ENCODE measurements around the gene TCN1.

TCN1 gene

GRCh38 chr11:59878575-59878974 is 12.3 kb upstream of the TCN1 start, which contains the start of gene OOSP3:
OOSP3 (plus strand) TSS chr11:59878782; CDS start chr11:59878809, 27 bp downstream.
- Mint-ChIP-seq H3K36me3 (ENCODE audit: low read depth) (no peaks in the 10 kb centered on the region), H3K4me3 (no peak within 1 kb of the TSS), H3K4me1 (no peaks in the 10 kb centered on the region), H3K27me3 (ENCODE audit: low read depth) (no peaks in the 10 kb centered on the region), H3K27ac (no peak within 1 kb of the TSS), H3K9me3 (no peaks in the 10 kb centered on the region)
- TF ChIP-seq CTCF (IDR thresholded peaks at IDR 0.05; ENCODE audit: unreplicated experiment in 3 of 3) = no peak

GRCh38 chr11:59877784-59878183 is 11.5 kb upstream of the TCN1 start:
- Mint-ChIP-seq H3K4me1 (no peaks in the 10 kb centered on the region), H3K4me3 (no peak overlapping the region), H3K36me3 (ENCODE audit: low read depth) (no peaks in the 10 kb centered on the region), H3K27ac (no peak overlapping the region), H3K9me3 (no peaks in the 10 kb centered on the region), H3K27me3 (ENCODE audit: low read depth) (no peaks in the 10 kb centered on the region)
- TF ChIP-seq CTCF (IDR thresholded peaks at IDR 0.05; ENCODE audit: unreplicated experiment in 3 of 3) = no peak

GRCh38 chr11:59877325-59877724 is 11.0 kb upstream of the TCN1 start:
- Mint-ChIP-seq H3K4me3 (no peak overlapping the region), H3K4me1 (no peaks in the 10 kb centered on the region), H3K27ac (no peak overlapping the region), H3K27me3 (ENCODE audit: low read depth) (no peaks in the 10 kb centered on the region), H3K36me3 (ENCODE audit: low read depth) (no peaks in the 10 kb centered on the region), H3K9me3 (no peaks in the 10 kb centered on the region)
- TF ChIP-seq CTCF (IDR thresholded peaks at IDR 0.05; ENCODE audit: unreplicated experiment in 3 of 3) = no peak

- Mint-ChIP-seq H3K4me1 (no peaks in the 10 kb centered on the region), H3K36me3 (ENCODE audit: low read depth) (no peaks in the 10 kb centered on the region), H3K4me3 (no peak overlapping the region), H3K9me3 (peaks cover 5% of the 10 kb centered on the region), H3K27me3 (ENCODE audit: low read depth) (no peaks in the 10 kb centered on the region), H3K27ac (no peak overlapping the region)
- no peak for TF ChIP-seq CTCF (IDR thresholded peaks at IDR 0.05; ENCODE audit: unreplicated experiment in 3 of 3)
These were observed 9.7 kb upstream of the TCN1 start for GRCh38 chr11:59875856-59876519.

- TF ChIP-seq CTCF (IDR thresholded peaks at IDR 0.05; ENCODE audit: unreplicated experiment in 3 of 3) = no peak
- no peak overlapping the region for H3K27ac Mint-ChIP-seq
These were observed 5.8 kb upstream of the TCN1 start for GRCh38 chr11:59872076-59872475.

GRCh38 chr11:59867946-59868345 is 1.7 kb upstream of the TCN1 start:
- no peaks in the 10 kb centered on the region for H3K36me3 Mint-ChIP-seq (ENCODE audit: low read depth)
- H3K4me1 Mint-ChIP-seq = no peaks in the 10 kb centered on the region
- H3K27ac Mint-ChIP-seq = no peak overlapping the region
- H3K4me3 Mint-ChIP-seq = no peak overlapping the region
- no peaks in the 10 kb centered on the region for H3K27me3 Mint-ChIP-seq (ENCODE audit: low read depth)
- TF ChIP-seq CTCF (IDR thresholded peaks at IDR 0.05; ENCODE audit: unreplicated experiment in 3 of 3) = no peak
- peaks cover 11% of the 10 kb centered on the region for H3K9me3 Mint-ChIP-seq

More at GRCh38 chr11:59872076-59872475, 5.8 kb upstream of the TCN1 start:
- no peak overlapping the region for H3K4me3 Mint-ChIP-seq
- peaks cover 11% of the 10 kb centered on the region for H3K9me3 Mint-ChIP-seq
- no peaks in the 10 kb centered on the region for H3K36me3 Mint-ChIP-seq (ENCODE audit: low read depth)
- no peaks in the 10 kb centered on the region for H3K27me3 Mint-ChIP-seq (ENCODE audit: low read depth)
- no peaks in the 10 kb centered on the region for H3K4me1 Mint-ChIP-seq
